NCI-H526 (cell line): ENCODE data around the gene PCDHGC4.

Experiments used
- DNase-seq, 2 experiments: peaks; one replicate each; lab custom pipeline; 2025; lab: John Stamatoyannopoulos, UW

Gene PCDHGC4

DNA sequence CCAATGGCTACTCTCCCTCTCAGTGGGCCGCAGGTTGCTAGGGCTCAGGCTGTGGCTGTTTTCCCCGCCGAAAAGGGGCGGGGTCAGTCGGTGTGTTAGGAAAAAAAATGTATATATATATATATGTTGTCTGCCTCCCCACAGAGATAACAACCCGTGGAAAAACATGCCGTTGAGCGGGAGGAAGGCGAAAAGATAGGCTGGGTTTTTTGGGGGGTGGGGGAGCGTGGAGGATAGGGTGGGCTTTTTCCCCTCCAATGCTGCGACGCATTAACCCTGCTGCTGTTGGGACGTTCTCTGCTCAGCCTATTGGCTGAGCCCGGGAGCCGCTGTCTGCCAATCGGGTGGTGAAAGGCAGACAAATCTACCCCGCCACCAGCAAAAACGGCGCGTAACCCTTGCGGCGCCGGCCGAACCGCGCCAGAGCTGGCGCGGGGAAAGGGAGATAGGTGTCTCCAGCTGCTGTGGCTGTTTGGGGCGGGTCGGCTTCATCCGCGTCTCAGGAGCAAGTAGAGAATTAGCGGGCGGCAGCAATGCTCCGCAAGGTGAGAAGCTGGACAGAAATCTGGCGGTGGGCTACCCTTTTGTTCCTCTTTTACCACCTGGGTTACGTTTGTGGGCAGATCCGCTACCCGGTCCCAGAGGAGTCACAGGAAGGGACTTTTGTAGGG is at the start of gene PCDHGC4:
Gene PCDHGC4, plus strand, starts transcription at position 390 of the 671 bp plus-strand sequence. Its CDS starts 144 bp downstream, at position 534.
- peak; percentile 54 to 86 for DNase-seq

- no peak for DNase-seq
Measured at GRCh38 chr5:141437221-141437620, 47.6 kb upstream of the PCDHGC4 start.

GRCh38 chr5:141439411-141440141 is 45.3 kb upstream of the PCDHGC4 start:
- peak; percentile 77 to 80 for DNase-seq

GRCh38 chr5:141440341-141440740 is 44.5 kb upstream of the PCDHGC4 start:
- DNase-seq, result no peak

GRCh38 chr5:141441571-141442170 is 43.2 kb upstream of the PCDHGC4 start:
- DNase-seq, result no peak

GRCh38 chr5:141465351-141465750 is 19.5 kb upstream of the PCDHGC4 start:
- no peak for DNase-seq

DNA sequence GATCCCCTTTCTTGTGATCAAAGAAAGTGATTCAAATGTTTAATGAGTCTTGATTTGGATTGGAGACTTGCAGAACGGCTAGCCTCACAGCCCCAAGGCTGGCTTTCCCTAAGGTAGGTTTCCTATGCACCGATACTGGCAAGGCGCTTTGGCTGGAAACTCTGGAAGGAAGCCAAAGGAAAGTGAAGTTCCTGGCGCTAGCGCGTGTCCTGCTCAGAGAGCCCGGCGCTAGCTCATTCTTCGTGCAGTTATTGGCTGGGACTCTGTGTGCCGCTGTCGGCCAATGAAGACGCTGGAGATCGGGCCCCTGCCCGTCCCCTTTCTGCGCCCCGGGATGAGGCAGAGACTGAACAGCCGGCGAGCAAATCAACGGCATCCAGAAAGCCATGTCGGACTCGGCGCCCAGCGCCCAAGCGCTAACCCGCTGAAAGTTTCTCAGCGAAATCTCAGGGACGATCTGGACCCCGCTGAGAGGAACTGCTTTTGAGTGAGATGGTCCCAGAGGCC is 9.2 kb upstream of the PCDHGC4 start, which contains the start of gene PCDHGC3:
Gene PCDHGC3, plus strand, starts transcription at position 342 of the 507 bp plus-strand sequence. Its CDS starts 151 bp downstream, at position 493.
- peak; percentile 80 to 94 for DNase-seq

DNA sequence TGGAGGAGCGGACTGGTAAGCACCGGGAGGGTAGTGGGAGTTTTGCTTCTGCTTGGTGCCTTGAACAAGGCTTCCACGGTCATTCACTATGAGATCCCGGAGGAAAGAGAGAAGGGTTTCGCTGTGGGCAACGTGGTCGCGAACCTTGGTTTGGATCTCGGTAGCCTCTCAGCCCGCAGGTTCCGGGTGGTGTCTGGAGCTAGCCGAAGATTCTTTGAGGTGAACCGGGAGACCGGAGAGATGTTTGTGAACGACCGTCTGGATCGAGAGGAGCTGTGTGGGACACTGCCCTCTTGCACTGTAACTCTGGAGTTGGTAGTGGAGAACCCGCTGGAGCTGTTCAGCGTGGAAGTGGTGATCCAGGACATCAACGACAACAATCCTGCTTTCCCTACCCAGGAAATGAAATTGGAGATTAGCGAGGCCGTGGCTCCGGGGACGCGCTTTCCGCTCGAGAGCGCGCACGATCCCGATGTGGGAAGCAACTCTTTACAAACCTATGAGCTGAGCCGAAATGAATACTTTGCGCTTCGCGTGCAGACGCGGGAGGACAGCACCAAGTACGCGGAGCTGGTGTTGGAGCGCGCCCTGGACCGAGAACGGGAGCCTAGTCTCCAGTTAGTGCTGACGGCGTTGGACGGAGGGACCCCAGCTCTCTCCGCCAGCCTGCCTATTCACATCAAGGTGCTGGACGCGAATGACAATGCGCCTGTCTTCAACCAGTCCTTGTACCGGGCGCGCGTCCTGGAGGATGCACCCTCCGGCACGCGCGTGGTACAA is 8.5 kb upstream of the PCDHGC4 start:
- DNase-seq, result peak; percentile 58 to 76

DNA sequence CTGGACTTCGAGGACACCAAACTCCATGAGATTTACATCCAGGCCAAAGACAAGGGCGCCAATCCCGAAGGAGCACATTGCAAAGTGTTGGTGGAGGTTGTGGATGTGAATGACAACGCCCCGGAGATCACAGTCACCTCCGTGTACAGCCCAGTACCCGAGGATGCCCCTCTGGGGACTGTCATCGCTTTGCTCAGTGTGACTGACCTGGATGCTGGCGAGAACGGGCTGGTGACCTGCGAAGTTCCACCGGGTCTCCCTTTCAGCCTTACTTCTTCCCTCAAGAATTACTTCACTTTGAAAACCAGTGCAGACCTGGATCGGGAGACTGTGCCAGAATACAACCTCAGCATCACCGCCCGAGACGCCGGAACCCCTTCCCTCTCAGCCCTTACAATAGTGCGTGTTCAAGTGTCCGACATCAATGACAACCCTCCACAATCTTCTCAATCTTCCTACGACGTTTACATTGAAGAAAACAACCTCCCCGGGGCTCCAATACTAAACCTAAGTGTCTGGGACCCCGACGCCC is 7.7 kb upstream of the PCDHGC4 start:
- peak in 1 of 2 experiments; percentile 45 for DNase-seq

DNA sequence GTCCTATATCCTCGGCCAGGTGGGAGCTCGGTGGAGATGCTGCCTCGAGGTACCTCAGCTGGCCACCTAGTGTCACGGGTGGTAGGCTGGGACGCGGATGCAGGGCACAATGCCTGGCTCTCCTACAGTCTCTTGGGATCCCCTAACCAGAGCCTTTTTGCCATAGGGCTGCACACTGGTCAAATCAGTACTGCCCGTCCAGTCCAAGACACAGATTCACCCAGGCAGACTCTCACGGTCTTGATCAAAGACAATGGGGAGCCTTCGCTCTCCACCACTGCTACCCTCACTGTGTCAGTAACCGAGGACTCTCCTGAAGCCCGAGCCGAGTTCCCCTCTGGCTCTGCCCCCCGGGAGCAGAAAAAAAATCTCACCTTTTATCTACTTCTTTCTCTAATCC is 7.0 kb upstream of the PCDHGC4 start:
- peak; percentile 20 to 39 for DNase-seq

- peak; percentile 87 to 92 for DNase-seq
Measured at GRCh38 chr5:141478321-141478945, 6.4 kb upstream of the PCDHGC4 start.

- DNase-seq, result peak; percentile 33 to 34
Measured at GRCh38 chr5:141479776-141480175, 5.1 kb upstream of the PCDHGC4 start.

- peak in 1 of 2 experiments; percentile 31 for DNase-seq
Measured at GRCh38 chr5:141483902-141484301, 928 bp upstream of the PCDHGC4 start.

DNA sequence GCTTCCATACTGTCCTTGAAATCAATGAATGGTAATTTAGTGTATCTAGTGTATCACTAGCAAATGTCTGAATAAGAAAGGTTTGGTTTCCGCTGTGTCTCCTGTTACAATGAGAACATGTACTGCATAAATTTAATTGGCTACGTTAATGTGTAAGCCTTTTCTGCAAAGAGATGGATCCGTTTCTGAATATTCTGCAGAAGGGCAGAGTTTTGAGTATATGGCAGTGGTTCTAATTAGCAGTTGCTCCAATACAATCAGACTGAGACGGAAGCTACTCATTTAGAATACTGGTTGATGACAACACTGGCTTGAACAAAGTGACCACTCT is 555 bp upstream of the PCDHGC4 start:
- DNase-seq, result no peak

DNA sequence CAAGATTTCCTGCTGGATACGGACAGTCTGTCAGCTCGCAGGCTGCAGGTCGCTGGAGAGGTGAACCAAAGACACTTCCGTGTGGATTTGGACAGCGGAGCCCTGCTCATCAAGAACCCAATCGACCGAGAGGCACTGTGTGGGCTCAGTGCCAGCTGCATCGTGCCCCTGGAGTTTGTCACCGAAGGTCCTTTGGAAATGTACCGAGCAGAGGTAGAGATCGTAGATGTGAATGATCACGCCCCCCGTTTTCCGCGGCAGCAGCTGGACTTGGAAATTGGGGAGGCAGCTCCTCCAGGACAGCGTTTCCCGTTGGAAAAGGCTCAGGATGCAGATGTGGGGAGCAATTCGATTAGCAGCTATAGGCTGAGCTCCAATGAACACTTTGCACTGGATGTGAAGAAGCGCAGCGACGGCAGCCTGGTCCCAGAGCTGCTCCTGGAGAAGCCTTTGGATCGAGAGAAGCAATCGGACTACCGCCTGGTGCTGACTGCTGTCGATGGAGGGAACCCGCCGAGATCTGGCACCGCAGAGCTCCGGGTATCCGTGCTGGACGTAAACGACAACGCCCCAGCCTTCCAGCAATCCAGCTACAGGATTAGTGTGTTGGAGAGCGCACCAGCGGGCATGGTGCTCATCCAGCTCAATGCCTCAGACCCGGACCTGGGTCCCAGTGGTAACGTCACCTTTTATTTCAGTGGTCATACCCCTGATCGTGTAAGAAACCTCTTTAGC is 658 bp downstream of the PCDHGC4 start:
- DNase-seq, result no peak

- no peak for DNase-seq
Measured at GRCh38 chr5:141486091-141486490, 1.3 kb downstream of the PCDHGC4 start.

DNA sequence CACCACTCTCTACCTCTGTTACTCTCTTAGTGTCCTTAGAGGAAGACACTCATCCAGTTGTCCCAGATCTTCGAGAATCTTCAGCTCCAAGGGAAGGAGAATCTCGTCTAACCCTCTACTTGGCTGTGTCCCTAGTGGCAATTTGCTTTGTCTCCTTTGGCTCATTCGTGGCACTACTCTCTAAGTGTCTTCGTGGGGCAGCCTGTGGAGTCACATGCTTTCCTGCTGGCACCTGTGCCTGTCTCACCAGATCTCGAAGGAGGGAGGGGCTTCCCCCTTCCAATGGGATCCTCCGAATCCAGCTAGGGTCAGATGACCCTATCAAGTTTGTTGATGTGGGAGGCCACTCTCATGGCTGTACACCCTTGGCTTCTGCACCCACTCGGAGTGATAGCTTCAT is 2.3 kb downstream of the PCDHGC4 start:
- no peak for DNase-seq

DNA sequence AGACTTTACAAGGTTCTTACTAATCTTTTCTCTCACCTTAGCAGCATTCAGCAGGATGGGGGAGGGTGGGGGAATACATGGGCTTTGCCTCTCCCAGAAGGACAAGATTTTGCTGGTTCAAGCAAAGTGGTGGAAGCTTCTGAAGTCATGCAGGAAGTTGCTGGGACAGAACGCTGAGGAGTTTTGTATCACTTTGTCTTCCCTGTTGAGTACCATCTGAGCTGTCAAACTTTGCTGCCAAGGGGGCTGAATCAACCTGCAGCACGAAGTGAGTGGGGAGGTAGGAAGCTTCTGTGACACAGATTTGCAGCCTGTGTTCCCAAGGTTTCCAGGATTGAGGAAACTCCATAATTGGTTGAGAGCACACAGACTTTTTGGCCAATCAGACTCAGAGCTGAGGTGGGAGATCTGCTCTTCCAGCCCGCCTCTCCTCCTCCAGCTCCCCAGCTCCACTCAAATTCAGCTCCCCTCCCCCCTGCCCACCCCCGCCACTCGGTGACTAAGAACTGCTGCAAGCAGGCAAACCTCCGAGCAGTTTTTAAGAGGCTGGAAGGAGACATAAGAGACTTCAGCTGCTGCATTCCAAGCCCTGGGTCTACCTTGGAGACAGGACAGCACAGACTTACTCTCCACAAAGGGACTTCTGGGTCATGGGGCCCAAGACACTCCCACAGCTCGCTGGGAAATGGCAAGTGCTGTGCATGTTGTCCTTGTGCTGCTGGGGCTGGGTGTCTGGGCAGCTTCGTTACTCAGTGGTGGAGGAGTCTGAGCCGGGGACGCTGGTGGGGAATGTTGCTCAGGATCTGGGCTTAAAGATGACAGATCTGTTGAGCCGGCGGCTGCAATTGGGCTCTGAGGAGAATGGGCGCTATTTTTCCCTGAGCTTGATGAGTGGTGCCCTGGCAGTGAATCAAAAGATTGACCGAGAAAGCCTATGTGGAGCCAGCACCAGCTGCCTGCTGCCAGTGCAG is 4.0 kb downstream of the PCDHGC4 start, which contains the start of gene PCDHGC5:
Gene PCDHGC5, plus strand, starts transcription at position 491 of the 971 bp plus-strand sequence. Its CDS starts 160 bp downstream, at position 651.
- no peak for DNase-seq

DNA sequence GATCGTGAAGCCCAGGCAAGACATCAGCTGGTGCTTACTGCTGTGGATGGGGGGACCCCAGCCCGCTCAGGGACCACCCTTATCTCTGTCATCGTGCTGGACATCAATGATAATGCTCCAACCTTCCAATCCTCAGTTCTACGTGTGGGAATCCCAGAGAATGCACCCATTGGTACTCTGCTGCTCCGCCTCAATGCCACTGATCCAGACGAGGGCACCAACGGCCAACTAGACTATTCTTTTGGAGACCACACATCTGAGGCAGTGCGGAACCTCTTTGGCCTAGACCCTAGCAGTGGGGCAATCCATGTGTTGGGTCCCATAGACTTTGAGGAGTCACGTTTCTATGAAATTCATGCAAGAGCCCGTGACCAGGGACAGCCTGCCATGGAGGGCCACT is 5.0 kb downstream of the PCDHGC4 start:
- DNase-seq, result no peak
